K562 (cell line): ENCODE data around the gene ITK. TPM values are rescaled to one million over a fixed set of nuclear protein-coding genes. Genes with fewer than 3 reads are reported as not detected.

ENCODE experiments used
- ATAC-seq: fragments of 200-7000 bp; cut with Tn5 transposase; 3 replicates; pipeline ENCODE4 v1.9.1; 2020; ENCODE audit warnings: moderate library complexity
- BruUV-seq: library from RNA; stranded (reverse); fragments of 400-500 nt; replicated peaks from 2 replicates; lab custom pipeline; 2021; lab: Mats Ljungman, UMichigan
- CTCF ChIA-PET: fragments of 300-600 bp; formaldehyde crosslinking; extraction: SDS; loops from one replicate; lab custom pipeline; 2021; ENCODE audit warnings: low intra/inter-chr PET ratio; lab: Yijun Ruan, JAX
- POLR2A ChIA-PET: fragments of 300-600, 350-650 bp; sonication (Branson Sonifier 250); formaldehyde crosslinking; extraction: SDS; loops from one replicate; lab custom pipeline; 2021; ENCODE audit warnings: antibody characterized with exemption, inconsistent platforms; lab: Yijun Ruan, JAX
- DNase-seq, 4 experiments: peaks; one replicate each; pipeline versions ENCODE4 v3.0.0 to v3.0.0-alpha.2; 2011 to 2018; ENCODE audit warnings: low spot score in 3 of 4, mixed read lengths in 3 of 4; ENCODE audit errors: extremely low read depth in 1 of 4
- FAIRE-seq: peaks from 2 replicates; lab custom pipeline; 2011; peaks lifted over from hg19 to GRCh38; lab: Jason Lieb, UNC
- H2AFZ ChIP-seq: 2 replicates; pipeline ENCODE4 v1.6.0; 2011; ENCODE audit warnings: low read depth, low read length, control low read depth, inconsistent platforms
- H3K27ac ChIP-seq: fragments of 200-600 bp; 3 replicates; pipeline ENCODE4 v1.8.0; 2011; ENCODE audit warnings: low read depth, mild to moderate bottlenecking, control low read depth, inconsistent platforms, low read length, moderate library complexity, mixed read lengths; ENCODE audit errors: extremely low read depth
- H3K27me3 ChIP-seq, 2 experiments: fragments of 300-600 bp in 1 of 2; 2 replicates in 1 of 2; 3 replicates in 1 of 2; pipeline versions ENCODE4 v1.6.0 to v1.8.0; 2011; ENCODE audit warnings: inconsistent platforms in 2 of 2, low read length in 2 of 2, mild to moderate bottlenecking in 1 of 2, mixed read lengths in 1 of 2, moderate library complexity in 1 of 2; ENCODE audit not compliant: control insufficient read depth in 2 of 2, insufficient read depth in 2 of 2
- H3K36me3 ChIP-seq: fragments of 300-600 bp; 3 replicates; pipeline ENCODE4 v1.8.0; 2011; ENCODE audit warnings: mild to moderate bottlenecking, low read length, inconsistent platforms; ENCODE audit not compliant: control insufficient read depth, insufficient read depth
- H3K4me1 ChIP-seq, 2 experiments: fragments of 200-600 bp in 1 of 2; replicated peaks in 1 of 2; 2 replicates in 1 of 2; 3 replicates in 1 of 2; pipeline versions ENCODE4 v1.5.1 to v1.8.0; 2011; ENCODE audit warnings: inconsistent platforms in 2 of 2, low read length in 2 of 2, mild to moderate bottlenecking in 1 of 2, mixed read lengths in 1 of 2, moderate library complexity in 1 of 2; ENCODE audit not compliant: control insufficient read depth in 2 of 2, insufficient read depth in 2 of 2
- H3K4me2 ChIP-seq: 2 replicates; pipeline ENCODE4 v1.6.1; 2011; ENCODE audit warnings: low read length, control low read depth, inconsistent platforms, mixed read lengths; ENCODE audit not compliant: insufficient read depth
- H3K4me3 ChIP-seq: fragments of 200-600 bp; sonication (generic), shearing (Covaris generic); 2 replicates; pipeline ENCODE4 v1.5.1; 2016; ENCODE audit warnings: control low read depth, inconsistent platforms
- H3K79me2 ChIP-seq: fragments of 200-600 bp; 3 replicates; pipeline ENCODE4 v1.8.0; 2011; ENCODE audit warnings: low read length, inconsistent platforms; ENCODE audit not compliant: control insufficient read depth, insufficient read depth
- H3K9ac ChIP-seq, 2 experiments: 2 replicates each; pipeline versions ENCODE4 v1.6.0 to v1.6.1; 2011; ENCODE audit warnings: low read depth in 2 of 2, low read length in 2 of 2, control low read depth in 1 of 2, inconsistent platforms in 1 of 2, mild to moderate bottlenecking in 1 of 2, mixed read lengths in 1 of 2; ENCODE audit not compliant: insufficient read depth in 1 of 2
- H3K9me1 ChIP-seq: one replicate; pipeline ENCODE4 v1.6.0; 2011; ENCODE audit warnings: inconsistent platforms, mild to moderate bottlenecking, low read length, moderate library complexity; ENCODE audit not compliant: control insufficient read depth, insufficient read depth
- H3K9me3 ChIP-seq: replicated peaks from 2 replicates; pipeline ENCODE4 v1.5.1; 2011; ENCODE audit warnings: low read depth, low read length, inconsistent platforms; ENCODE audit not compliant: control insufficient read depth, insufficient read depth
- H4K20me1 ChIP-seq: replicated peaks from 2 replicates; pipeline ENCODE4 v1.6.1; 2011; ENCODE audit warnings: low read length, inconsistent platforms, mixed read lengths; ENCODE audit not compliant: control insufficient read depth, insufficient read depth
- FOXK2 ChIP-seq, 2 experiments: fragments of 450-650 bp; IDR thresholded peaks in 1 of 2; conservative IDR thresholded peaks in 1 of 2; 2 replicates each; pipeline ENCODE4 v1.6.1; 2016; ENCODE audit warnings: low read depth in 2 of 2, mild to moderate bottlenecking in 1 of 2
- GMEB1 ChIP-seq: fragments of 250-450 bp; sonication (Bioruptor Pico); IDR thresholded peaks from 2 replicates; pipeline ENCODE4 v1.4.0; 2020; ENCODE audit warnings: mild to moderate bottlenecking
- ILF3 ChIP-seq: fragments of 450-650 bp; IDR thresholded peaks from 2 replicates; pipeline ENCODE4 v1.6.1; 2018; ENCODE audit warnings: antibody characterized with exemption, mild to moderate bottlenecking, moderate library complexity, borderline replicate concordance
- LARP7 ChIP-seq: fragments of 450-650 bp; IDR thresholded peaks from 2 replicates; pipeline ENCODE4 v1.6.1; 2016
- MAFG ChIP-seq: fragments of 450-650 bp; conservative IDR thresholded peaks from 2 replicates; pipeline ENCODE4 v1.6.1; 2016; ENCODE audit warnings: missing genetic modification characterization, missing compliant biosample characterization
- THRAP3 ChIP-seq: fragments of 450-650 bp; IDR thresholded peaks from 2 replicates; pipeline ENCODE4 v1.6.1; 2016; ENCODE audit warnings: mild to moderate bottlenecking, inconsistent platforms, borderline replicate concordance
- TSC22D4 ChIP-seq: fragments of 450-650 bp; IDR thresholded peaks from 2 replicates; pipeline ENCODE4 v1.6.1; 2016; ENCODE audit warnings: missing genetic modification characterization, missing biosample characterization, control low read depth
- WGBS: fragments of 100-300 bp; shearing (Covaris generic); methylation state at CpG from one replicate; pipeline ENCODE4 v1.1.6; 2016; ENCODE audit warnings: low coverage, mixed read lengths; ENCODE audit not compliant: insufficient coverage; ENCODE audit errors: missing lambda C conversion rate; 5-methylcytosine and 5-hydroxymethylcytosine counted together
- in situ Hi-C: fragments of 300-500 bp; cut with MboI; formaldehyde crosslinking; loops from 4 replicates; pipeline ENCODE4 v1.15.0; 2018; ENCODE audit warnings: inconsistent platforms, mixed read lengths
- intact Hi-C: fragments of 100-400 bp; cut with micrococcal nuclease; formaldehyde crosslinking; loops from 2 replicates; pipeline ENCODE4 v1.14.2; 2022
- polyA plus RNA-seq, 8 experiments: library from polyadenylated mRNA; depleted of rRNA in 4 of 8; stranded (reverse) in 5 of 8; unstranded in 3 of 8; fragments of >200 nt; fragmentation: Nextera tagmentation in 2 of 8; fragmentation: Illumina TruSeq in 1 of 8; extraction: Ambion mirVana in 2 of 8; extraction: Trizol in 1 of 8; gene quantifications; 2 replicates each; pipeline versions ENCODE4 v1.2.1 to v1.2.3, GENCODE V29; 2011 to 2014; ENCODE audit warnings: inconsistent platforms in 1 of 8, missing spikeins in 1 of 8
- total RNA-seq, 7 experiments: library from RNA; depleted of rRNA in 6 of 7; stranded (reverse); fragments of >200 nt in 6 of 7; fragmentation: Illumina TruSeq in 2 of 7; extraction: Trizol in 2 of 7; gene quantifications; 2 replicates each; pipeline versions ENCODE4 v1.2.1 to v1.2.3, GENCODE V29; 2011 to 2021; ENCODE audit warnings: low replicate concordance in 1 of 7
- TF ChIP-seq, protein P1 (sequence below), 2 experiments: fragments of 150-350 bp in 1 of 2; IDR thresholded peaks; 2 replicates each; pipeline ENCODE4 v1.6.1; 2012 to 2016; ENCODE audit warnings: low read depth in 2 of 2, low read length in 2 of 2, mild to moderate bottlenecking in 1 of 2, moderate library complexity in 1 of 2
- TF ChIP-seq, protein P2 (sequence below): fragments of 250-450 bp; sonication (Bioruptor Pico); IDR thresholded peaks from 2 replicates; pipeline ENCODE4 v1.8.0; 2021; ENCODE audit warnings: moderate library complexity, mild to moderate bottlenecking, inconsistent platforms
- TF ChIP-seq, protein P3 (sequence below): fragments of 200-800 bp; sonication (Bioruptor generic); IDR thresholded peaks from 2 replicates; pipeline ENCODE4 v1.6.1; 2016; ENCODE audit warnings: missing genetic modification characterization, missing compliant biosample characterization

ITK gene
- total and polyA plus RNA-seq, 9 of the 15 experiments (the other 6 are each of a cell fraction or from before 2014, with no cell fraction given) = 0.04 to 0.75 TPM; not detected in 7

GRCh38 chr5:157172403-157172802 lies 8.2 kb upstream of the ITK start:
- no peaks in the 10 kb centered on the region for H3K4me1 ChIP-seq
- no peak overlapping the region for H3K9ac ChIP-seq
- in situ Hi-C loops = no loop called here
- intact Hi-C loops = no loop called here
- H3K36me3 ChIP-seq = no peaks in the 10 kb centered on the region
- ChIA-PET CTCF (no interaction called here), POLR2A (no interaction called here)
- no peak overlapping the region for H3K27ac ChIP-seq
- H3K9me3 ChIP-seq = no peaks in the 10 kb centered on the region
- no peaks in the 10 kb centered on the region for H3K79me2 ChIP-seq
- FAIRE-seq = no peak
- no peak for DNase-seq
- H2AFZ ChIP-seq = no peak overlapping the region
- no peak for ATAC-seq
- no peaks in the 10 kb centered on the region for H3K9me1 ChIP-seq
- BruUV-seq = no TSS peak
- no peaks in the 10 kb centered on the region; a peak in 1 of 5 replicates for H3K27me3 ChIP-seq
- no peak overlapping the region for H3K4me2 ChIP-seq
- H3K4me3 ChIP-seq = no peak overlapping the region
- 4% methylated on average over 2 of the region's 2 CpGs for WGBS
- H4K20me1 ChIP-seq = no peaks in the 10 kb centered on the region
- TF ChIP-seq THRAP3 (no peak), MAFG (tag) (no peak), TSC22D4 (tag) (no peak), ILF3 (no peak), FOXK2 (conservative IDR thresholded peaks at IDR 0.05 in 1 of 2, IDR thresholded peaks at IDR 0.05 in 1 of 2; ENCODE audit: low read depth in 2 of 2) (no peak), LARP7 (no peak), GMEB1 (CRISPR knock-in tag) (no peak)
- TF ChIP-seq, protein P1, sequence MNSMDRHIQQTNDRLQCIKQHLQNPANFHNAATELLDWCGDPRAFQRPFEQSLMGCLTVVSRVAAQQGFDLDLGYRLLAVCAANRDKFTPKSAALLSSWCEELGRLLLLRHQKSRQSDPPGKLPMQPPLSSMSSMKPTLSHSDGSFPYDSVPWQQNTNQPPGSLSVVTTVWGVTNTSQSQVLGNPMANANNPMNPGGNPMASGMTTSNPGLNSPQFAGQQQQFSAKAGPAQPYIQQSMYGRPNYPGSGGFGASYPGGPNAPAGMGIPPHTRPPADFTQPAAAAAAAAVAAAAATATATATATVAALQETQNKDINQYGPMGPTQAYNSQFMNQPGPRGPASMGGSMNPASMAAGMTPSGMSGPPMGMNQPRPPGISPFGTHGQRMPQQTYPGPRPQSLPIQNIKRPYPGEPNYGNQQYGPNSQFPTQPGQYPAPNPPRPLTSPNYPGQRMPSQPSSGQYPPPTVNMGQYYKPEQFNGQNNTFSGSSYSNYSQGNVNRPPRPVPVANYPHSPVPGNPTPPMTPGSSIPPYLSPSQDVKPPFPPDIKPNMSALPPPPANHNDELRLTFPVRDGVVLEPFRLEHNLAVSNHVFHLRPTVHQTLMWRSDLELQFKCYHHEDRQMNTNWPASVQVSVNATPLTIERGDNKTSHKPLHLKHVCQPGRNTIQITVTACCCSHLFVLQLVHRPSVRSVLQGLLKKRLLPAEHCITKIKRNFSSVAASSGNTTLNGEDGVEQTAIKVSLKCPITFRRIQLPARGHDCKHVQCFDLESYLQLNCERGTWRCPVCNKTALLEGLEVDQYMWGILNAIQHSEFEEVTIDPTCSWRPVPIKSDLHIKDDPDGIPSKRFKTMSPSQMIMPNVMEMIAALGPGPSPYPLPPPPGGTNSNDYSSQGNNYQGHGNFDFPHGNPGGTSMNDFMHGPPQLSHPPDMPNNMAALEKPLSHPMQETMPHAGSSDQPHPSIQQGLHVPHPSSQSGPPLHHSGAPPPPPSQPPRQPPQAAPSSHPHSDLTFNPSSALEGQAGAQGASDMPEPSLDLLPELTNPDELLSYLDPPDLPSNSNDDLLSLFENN (IDR thresholded peaks at IDR 0.05; ENCODE audit: low read depth in 2 of 2, low read length in 2 of 2) = no peak
- TF ChIP-seq, protein P2, sequence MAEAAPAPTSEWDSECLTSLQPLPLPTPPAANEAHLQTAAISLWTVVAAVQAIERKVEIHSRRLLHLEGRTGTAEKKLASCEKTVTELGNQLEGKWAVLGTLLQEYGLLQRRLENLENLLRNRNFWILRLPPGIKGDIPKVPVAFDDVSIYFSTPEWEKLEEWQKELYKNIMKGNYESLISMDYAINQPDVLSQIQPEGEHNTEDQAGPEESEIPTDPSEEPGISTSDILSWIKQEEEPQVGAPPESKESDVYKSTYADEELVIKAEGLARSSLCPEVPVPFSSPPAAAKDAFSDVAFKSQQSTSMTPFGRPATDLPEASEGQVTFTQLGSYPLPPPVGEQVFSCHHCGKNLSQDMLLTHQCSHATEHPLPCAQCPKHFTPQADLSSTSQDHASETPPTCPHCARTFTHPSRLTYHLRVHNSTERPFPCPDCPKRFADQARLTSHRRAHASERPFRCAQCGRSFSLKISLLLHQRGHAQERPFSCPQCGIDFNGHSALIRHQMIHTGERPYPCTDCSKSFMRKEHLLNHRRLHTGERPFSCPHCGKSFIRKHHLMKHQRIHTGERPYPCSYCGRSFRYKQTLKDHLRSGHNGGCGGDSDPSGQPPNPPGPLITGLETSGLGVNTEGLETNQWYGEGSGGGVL = no peak
- TF ChIP-seq, protein P3, sequence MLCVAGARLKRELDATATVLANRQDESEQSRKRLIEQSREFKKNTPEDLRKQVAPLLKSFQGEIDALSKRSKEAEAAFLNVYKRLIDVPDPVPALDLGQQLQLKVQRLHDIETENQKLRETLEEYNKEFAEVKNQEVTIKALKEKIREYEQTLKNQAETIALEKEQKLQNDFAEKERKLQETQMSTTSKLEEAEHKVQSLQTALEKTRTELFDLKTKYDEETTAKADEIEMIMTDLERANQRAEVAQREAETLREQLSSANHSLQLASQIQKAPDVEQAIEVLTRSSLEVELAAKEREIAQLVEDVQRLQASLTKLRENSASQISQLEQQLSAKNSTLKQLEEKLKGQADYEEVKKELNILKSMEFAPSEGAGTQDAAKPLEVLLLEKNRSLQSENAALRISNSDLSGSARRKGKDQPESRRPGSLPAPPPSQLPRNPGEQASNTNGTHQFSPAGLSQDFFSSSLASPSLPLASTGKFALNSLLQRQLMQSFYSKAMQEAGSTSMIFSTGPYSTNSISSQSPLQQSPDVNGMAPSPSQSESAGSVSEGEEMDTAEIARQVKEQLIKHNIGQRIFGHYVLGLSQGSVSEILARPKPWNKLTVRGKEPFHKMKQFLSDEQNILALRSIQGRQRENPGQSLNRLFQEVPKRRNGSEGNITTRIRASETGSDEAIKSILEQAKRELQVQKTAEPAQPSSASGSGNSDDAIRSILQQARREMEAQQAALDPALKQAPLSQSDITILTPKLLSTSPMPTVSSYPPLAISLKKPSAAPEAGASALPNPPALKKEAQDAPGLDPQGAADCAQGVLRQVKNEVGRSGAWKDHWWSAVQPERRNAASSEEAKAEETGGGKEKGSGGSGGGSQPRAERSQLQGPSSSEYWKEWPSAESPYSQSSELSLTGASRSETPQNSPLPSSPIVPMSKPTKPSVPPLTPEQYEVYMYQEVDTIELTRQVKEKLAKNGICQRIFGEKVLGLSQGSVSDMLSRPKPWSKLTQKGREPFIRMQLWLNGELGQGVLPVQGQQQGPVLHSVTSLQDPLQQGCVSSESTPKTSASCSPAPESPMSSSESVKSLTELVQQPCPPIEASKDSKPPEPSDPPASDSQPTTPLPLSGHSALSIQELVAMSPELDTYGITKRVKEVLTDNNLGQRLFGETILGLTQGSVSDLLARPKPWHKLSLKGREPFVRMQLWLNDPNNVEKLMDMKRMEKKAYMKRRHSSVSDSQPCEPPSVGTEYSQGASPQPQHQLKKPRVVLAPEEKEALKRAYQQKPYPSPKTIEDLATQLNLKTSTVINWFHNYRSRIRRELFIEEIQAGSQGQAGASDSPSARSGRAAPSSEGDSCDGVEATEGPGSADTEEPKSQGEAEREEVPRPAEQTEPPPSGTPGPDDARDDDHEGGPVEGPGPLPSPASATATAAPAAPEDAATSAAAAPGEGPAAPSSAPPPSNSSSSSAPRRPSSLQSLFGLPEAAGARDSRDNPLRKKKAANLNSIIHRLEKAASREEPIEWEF (CRISPR knock-in tag) = no peak
